HEK293T (cell line): ENCODE measurements around the gene TBCC.

Experiments used
- ARNT ChIP-seq: fragments of 450-650 bp; IDR thresholded peaks from 2 replicates; pipeline ENCODE4 v1.6.1; 2017; ENCODE audit warnings: mild to moderate bottlenecking
- ELF4 ChIP-seq: fragments of 450-650 bp; IDR thresholded peaks from 2 replicates; pipeline ENCODE4 v1.6.1; 2017; ENCODE audit warnings: antibody characterized with exemption
- FOXM1 ChIP-seq: fragments of 450-650 bp; IDR thresholded peaks from 2 replicates; pipeline ENCODE4 v1.6.1; 2017; ENCODE audit warnings: mild to moderate bottlenecking, borderline replicate concordance
- HDGF ChIP-seq: fragments of 450-650 bp; IDR thresholded peaks from 2 replicates; pipeline ENCODE4 v1.6.1; 2017; ENCODE audit warnings: antibody characterized with exemption, borderline replicate concordance
- L3MBTL2 ChIP-seq: fragments of 450-650 bp; conservative IDR thresholded peaks from 2 replicates; pipeline ENCODE4 v1.6.1; 2016; ENCODE audit warnings: mild to moderate bottlenecking
- SP1 ChIP-seq: fragments of 450-650 bp; IDR thresholded peaks from 2 replicates; pipeline ENCODE4 v1.6.1; 2017
- SUZ12 ChIP-seq: fragments of 450-650 bp; IDR thresholded peaks from 2 replicates; pipeline ENCODE4 v1.6.1; 2016; ENCODE audit warnings: mild to moderate bottlenecking
- ZNF384 ChIP-seq: fragments of 450-650 bp; IDR thresholded peaks from 2 replicates; pipeline ENCODE4 v1.6.1; 2016

GRCh38 chr6:42745640-42746462 is at the start of gene TBCC:
- TF ChIP-seq ELF4 (peak; percentile 49), SUZ12 (no peak), HDGF (no peak), ARNT (no peak), L3MBTL2 (no peak), SP1 (no peak), FOXM1 (no peak), ZNF384 (peak; percentile 90)
